Measurements from ENCODE around the gene EPS15. TPM values are rescaled to one million over a fixed set of nuclear protein-coding genes. Genes with fewer than 3 reads are reported as not detected.
"Not testable (repeated sequence)": the region's sequence is repeated elsewhere in the genome, so short reads cannot be mapped to it uniquely, and the experiment has no call there.

The EPS15 gene
- total and polyA plus RNA-seq, 2 donors: 28.9 to 35.3 TPM

DNA sequence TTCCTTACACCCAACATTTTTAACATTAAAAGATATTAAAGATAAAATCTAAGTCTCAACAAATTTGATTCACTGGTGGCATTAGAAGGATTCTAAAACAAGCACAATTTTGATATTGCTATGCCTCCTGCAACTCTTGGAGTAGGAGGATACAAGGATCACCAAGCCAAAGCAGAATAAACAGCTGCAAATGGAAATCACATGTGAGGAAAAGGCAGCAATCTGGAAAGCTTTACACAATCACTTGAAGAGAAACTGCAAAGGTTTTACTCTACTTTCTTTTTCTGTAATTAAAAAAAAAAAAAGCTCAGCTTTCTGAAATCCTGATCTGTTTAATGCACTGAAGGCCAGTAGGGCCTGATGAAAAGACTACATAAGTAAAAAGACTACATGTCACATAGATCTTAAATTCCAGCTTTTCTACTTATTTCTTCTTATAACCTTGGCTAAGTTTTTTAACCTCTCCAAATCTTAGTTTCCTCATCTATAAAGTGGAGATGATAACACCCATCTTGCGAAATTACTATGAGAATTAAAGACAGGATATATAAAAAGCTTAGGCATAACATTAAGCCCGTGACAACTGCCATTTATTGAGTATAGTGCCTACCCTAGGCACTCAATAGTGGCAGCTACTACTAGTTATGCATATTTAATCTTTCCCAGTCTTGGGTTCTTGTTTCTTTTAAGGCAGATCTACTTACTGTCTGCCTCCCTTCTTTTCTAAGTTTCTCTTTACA is 73.5 kb downstream of the EPS15 start:
- no peaks in the 10 kb centered on the region for H3K9me3 ChIP-seq (ENCODE audit: control insufficient read depth in 2 of 2, insufficient read depth in 1 of 2, low read length in 1 of 2)
- 96% methylated on average over 2 of the region's 2 CpGs for WGBS
- H3K36me3 ChIP-seq (ENCODE audit: control insufficient read depth in 2 of 2, insufficient read depth in 2 of 2, low read length in 1 of 2): peaks cover 8 to 23% of the 10 kb centered on the region in 2 donors
- no peak for DNase-seq (ENCODE audit: low read depth in 6 of 9, low spot score in 9 of 9)
- H3K4me3 ChIP-seq (ENCODE audit: low read length in 2 of 2): no peak overlapping the region
- H3K27me3 ChIP-seq (ENCODE audit: control insufficient read depth in 2 of 2, insufficient read depth in 1 of 2, low read length in 1 of 2): no peaks in the 10 kb centered on the region
- no peak overlapping the region for H3K27ac ChIP-seq (ENCODE audit: low read depth in 1 of 2, low read length in 1 of 2)
- H3K4me1 ChIP-seq (ENCODE audit: control insufficient read depth in 2 of 2, insufficient read depth in 2 of 2, low read length in 2 of 2): no peaks in the 10 kb centered on the region

DNA sequence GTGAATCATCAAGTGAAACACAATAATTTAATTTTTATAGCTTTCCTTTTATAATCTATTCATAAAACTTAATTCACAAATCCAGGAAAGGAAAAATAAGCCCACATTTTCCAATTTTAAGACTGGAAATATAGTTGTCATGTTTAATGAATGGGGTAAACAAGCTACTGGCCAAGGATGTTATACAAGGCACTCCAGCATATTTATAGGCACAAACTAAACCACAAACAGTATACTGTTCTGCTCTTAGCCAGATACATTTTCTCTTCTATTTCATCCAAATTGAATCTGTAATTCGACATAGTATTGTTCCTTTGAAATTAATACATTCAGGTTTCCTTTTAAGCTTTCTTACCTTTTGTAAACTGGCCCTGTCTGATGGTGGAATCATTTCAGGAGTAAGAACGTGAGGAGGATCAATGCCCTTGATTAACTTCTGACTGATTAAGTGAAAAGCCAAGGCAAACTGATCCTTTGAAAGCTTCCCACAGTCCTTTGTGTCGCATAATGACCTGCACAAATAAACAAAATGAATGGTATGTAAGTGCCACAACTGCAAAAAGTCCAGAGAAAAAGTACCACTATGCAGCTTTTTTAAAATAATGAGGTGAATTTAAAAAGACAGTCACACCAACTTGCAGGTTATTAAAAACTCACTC is 74.4 kb downstream of the EPS15 start:
- H3K9me3 ChIP-seq (ENCODE audit: control insufficient read depth in 2 of 2, insufficient read depth in 1 of 2, low read length in 1 of 2): no peaks in the 10 kb centered on the region
- H3K27ac ChIP-seq (ENCODE audit: low read depth in 1 of 2, low read length in 1 of 2): no peak overlapping the region
- WGBS: 95% methylated on average over 3 of the region's 3 CpGs
- no peaks in the 10 kb centered on the region for H3K27me3 ChIP-seq (ENCODE audit: control insufficient read depth in 2 of 2, insufficient read depth in 1 of 2, low read length in 1 of 2)
- H3K4me1 ChIP-seq (ENCODE audit: control insufficient read depth in 2 of 2, insufficient read depth in 2 of 2, low read length in 2 of 2): no peaks in the 10 kb centered on the region
- no peak for DNase-seq (ENCODE audit: low read depth in 6 of 9, low spot score in 9 of 9)
- no peak overlapping the region for H3K4me3 ChIP-seq (ENCODE audit: low read length in 2 of 2)
- H3K36me3 ChIP-seq (ENCODE audit: control insufficient read depth in 2 of 2, insufficient read depth in 2 of 2, low read length in 1 of 2): peaks cover under 1 to 27% of the 10 kb centered on the region in 2 donors

DNA sequence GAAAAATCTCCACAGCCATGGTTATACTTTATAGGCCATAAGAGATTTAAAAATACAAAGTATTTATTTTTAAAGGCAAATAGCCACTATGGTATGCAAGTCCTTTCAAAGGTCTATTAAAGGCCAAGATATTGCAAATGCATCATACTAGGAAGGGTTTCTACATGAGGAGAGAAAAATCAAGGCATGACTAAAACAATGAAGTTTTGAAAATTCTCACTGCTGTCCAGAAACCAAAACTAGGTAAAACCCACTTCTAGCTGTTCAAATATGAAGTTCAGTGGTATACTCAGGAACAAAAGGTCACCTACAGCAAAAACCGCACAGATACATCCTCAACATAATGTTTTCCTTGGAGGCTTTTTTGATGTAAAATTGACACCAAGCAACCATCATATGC is 75.0 kb downstream of the EPS15 start:
- Histone ChIP-seq H3K27me3 (ENCODE audit: control insufficient read depth in 2 of 2, insufficient read depth in 1 of 2, low read length in 1 of 2) (no peaks in the 10 kb centered on the region), H3K4me3 (ENCODE audit: low read length in 2 of 2) (no peak overlapping the region), H3K4me1 (ENCODE audit: control insufficient read depth in 2 of 2, insufficient read depth in 2 of 2, low read length in 2 of 2) (no peaks in the 10 kb centered on the region), H3K27ac (ENCODE audit: low read depth in 1 of 2, low read length in 1 of 2) (no peak overlapping the region), H3K9me3 (ENCODE audit: control insufficient read depth in 2 of 2, insufficient read depth in 1 of 2, low read length in 1 of 2) (no peaks in the 10 kb centered on the region), H3K36me3 (ENCODE audit: control insufficient read depth in 2 of 2, insufficient read depth in 2 of 2, low read length in 1 of 2) (peaks cover 0 to 29% of the 10 kb centered on the region in 2 donors)
- no peak for DNase-seq (ENCODE audit: low read depth in 6 of 9, low spot score in 9 of 9)
- WGBS: 100% methylated on average over 1 of the region's 1 CpG

DNA sequence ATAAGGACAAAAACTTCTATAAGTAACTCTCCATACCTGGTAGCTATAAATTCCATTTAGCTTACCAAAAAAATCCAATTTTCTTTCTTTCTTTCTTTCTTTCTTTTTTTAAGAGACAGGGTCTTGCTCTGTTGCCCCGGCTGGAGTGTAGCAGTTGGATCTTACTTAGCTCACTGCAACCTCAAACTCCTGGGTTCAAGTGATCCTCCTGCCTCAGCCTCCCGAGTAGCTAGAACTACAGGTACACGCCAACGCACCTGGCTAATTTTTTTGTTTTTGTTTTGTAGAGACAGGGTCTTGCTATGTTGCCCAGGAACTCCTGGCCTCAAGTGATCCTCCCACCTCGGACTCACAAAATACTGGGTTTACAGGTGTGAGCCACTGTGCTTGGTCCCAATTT is 75.5 kb downstream of the EPS15 start:
- no peaks in the 10 kb centered on the region for H3K4me1 ChIP-seq (ENCODE audit: control insufficient read depth in 2 of 2, insufficient read depth in 2 of 2, low read length in 2 of 2)
- H3K36me3 ChIP-seq (ENCODE audit: control insufficient read depth in 2 of 2, insufficient read depth in 2 of 2, low read length in 1 of 2): peaks cover 0 to 33% of the 10 kb centered on the region in 2 donors
- H3K9me3 ChIP-seq (ENCODE audit: control insufficient read depth in 2 of 2, insufficient read depth in 1 of 2, low read length in 1 of 2): no peaks in the 10 kb centered on the region
- WGBS: 98% methylated on average over 5 of the region's 5 CpGs
- H3K27ac ChIP-seq (ENCODE audit: low read depth in 1 of 2, low read length in 1 of 2): no peak overlapping the region
- H3K27me3 ChIP-seq (ENCODE audit: control insufficient read depth in 2 of 2, insufficient read depth in 1 of 2, low read length in 1 of 2): no peaks in the 10 kb centered on the region
- no peak for DNase-seq (ENCODE audit: low read depth in 6 of 9, low spot score in 9 of 9)
- no peak overlapping the region for H3K4me3 ChIP-seq (ENCODE audit: low read length in 2 of 2)

DNA sequence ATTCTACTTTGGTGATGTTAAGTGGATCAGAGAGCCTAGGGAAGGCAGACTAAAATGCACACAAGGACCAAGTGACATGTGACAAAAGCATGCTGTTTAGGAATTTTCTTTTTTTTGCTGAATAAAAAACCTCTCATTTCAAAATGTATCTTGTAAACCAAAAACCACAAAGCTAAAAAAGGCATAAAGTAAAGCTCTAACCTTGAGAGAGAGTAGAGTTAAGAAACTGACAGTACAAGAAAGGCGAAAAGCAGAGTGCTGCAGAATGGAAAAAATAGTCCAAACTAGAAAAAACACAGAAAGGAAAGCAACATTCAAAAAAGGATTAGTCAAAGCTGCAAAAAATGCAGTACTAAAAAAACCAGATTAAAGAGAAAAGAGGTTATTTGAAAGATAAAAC is 76.5 kb downstream of the EPS15 start:
- WGBS: 32% methylated on average over 1 of the region's 1 CpG
- peaks cover 0 to 29% of the 10 kb centered on the region in 2 donors for H3K36me3 ChIP-seq (ENCODE audit: control insufficient read depth in 2 of 2, insufficient read depth in 2 of 2, low read length in 1 of 2)
- no peaks in the 10 kb centered on the region for H3K27me3 ChIP-seq (ENCODE audit: control insufficient read depth in 2 of 2, insufficient read depth in 1 of 2, low read length in 1 of 2)
- H3K9me3 ChIP-seq (ENCODE audit: control insufficient read depth in 2 of 2, insufficient read depth in 1 of 2, low read length in 1 of 2): no peaks in the 10 kb centered on the region
- H3K4me1 ChIP-seq (ENCODE audit: control insufficient read depth in 2 of 2, insufficient read depth in 2 of 2, low read length in 2 of 2): no peaks in the 10 kb centered on the region
- peak in 1 of 9 donors; percentile 32 for DNase-seq (ENCODE audit: low read depth in 6 of 9, low spot score in 9 of 9)
- no peak overlapping the region for H3K27ac ChIP-seq (ENCODE audit: low read depth in 1 of 2, low read length in 1 of 2)
- H3K4me3 ChIP-seq (ENCODE audit: low read length in 2 of 2): no peak overlapping the region

DNA sequence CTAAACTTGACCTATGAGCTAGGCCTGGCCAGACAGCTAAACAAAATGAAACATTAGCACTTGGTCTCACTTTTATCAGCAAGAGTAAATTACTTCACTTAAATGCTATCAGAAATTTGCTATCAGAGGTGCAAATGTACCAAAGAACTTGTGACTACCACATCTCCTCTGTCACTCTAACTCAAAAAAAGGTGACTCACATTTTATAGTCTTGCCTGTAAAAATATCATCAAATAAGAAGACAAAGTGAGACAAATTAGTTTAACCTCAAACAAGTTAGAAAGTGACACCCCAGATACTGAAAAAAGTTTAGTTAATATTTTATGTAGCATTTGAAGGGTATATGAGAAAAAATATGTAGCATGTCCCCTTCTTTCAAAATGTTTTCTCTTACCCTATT is 76.9 kb downstream of the EPS15 start:
- H3K9me3 ChIP-seq (ENCODE audit: control insufficient read depth in 2 of 2, insufficient read depth in 1 of 2, low read length in 1 of 2): no peaks in the 10 kb centered on the region
- H3K4me3 ChIP-seq (ENCODE audit: low read length in 2 of 2): no peak overlapping the region
- H3K36me3 ChIP-seq (ENCODE audit: control insufficient read depth in 2 of 2, insufficient read depth in 2 of 2, low read length in 1 of 2): peaks cover 0 to 26% of the 10 kb centered on the region in 2 donors
- H3K4me1 ChIP-seq (ENCODE audit: control insufficient read depth in 2 of 2, insufficient read depth in 2 of 2, low read length in 2 of 2): no peaks in the 10 kb centered on the region
- no peak for DNase-seq (ENCODE audit: low read depth in 6 of 9, low spot score in 9 of 9)
- no peaks in the 10 kb centered on the region for H3K27me3 ChIP-seq (ENCODE audit: control insufficient read depth in 2 of 2, insufficient read depth in 1 of 2, low read length in 1 of 2)
- H3K27ac ChIP-seq (ENCODE audit: low read depth in 1 of 2, low read length in 1 of 2): no peak overlapping the region

DNA sequence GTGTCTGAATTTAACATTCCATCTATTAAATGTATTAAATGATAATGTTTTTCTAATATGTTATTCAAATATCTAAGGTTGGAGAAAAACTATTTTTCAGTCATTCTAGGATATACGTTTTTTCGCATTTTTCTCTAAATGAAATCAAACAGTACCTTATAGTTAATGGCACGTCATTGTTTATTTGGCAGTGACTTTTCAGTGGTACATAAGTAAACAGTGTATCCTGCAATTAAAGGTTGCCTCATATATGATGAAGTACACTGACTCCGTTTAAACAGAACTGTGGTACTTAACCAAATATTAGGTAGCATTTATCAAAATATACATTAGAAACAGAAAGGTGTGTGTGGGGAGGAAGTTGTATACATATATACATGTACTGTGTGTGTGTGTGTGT is 79.2 kb downstream of the EPS15 start:
- no peaks in the 10 kb centered on the region for H3K27me3 ChIP-seq (ENCODE audit: control insufficient read depth in 2 of 2, insufficient read depth in 1 of 2, low read length in 1 of 2)
- H3K4me3 ChIP-seq (ENCODE audit: low read length in 2 of 2): no peak overlapping the region
- H3K9me3 ChIP-seq (ENCODE audit: control insufficient read depth in 2 of 2, insufficient read depth in 1 of 2, low read length in 1 of 2): no peaks in the 10 kb centered on the region
- no peaks in the 10 kb centered on the region for H3K4me1 ChIP-seq (ENCODE audit: control insufficient read depth in 2 of 2, insufficient read depth in 2 of 2, low read length in 2 of 2)
- H3K27ac ChIP-seq (ENCODE audit: low read depth in 1 of 2, low read length in 1 of 2): no peak overlapping the region
- WGBS: 85% methylated on average over 4 of the region's 4 CpGs
- peaks cover 0 to 17% of the 10 kb centered on the region in 2 donors for H3K36me3 ChIP-seq (ENCODE audit: control insufficient read depth in 2 of 2, insufficient read depth in 2 of 2, low read length in 1 of 2)
- DNase-seq (ENCODE audit: low read depth in 6 of 9, low spot score in 9 of 9): no peak

DNA sequence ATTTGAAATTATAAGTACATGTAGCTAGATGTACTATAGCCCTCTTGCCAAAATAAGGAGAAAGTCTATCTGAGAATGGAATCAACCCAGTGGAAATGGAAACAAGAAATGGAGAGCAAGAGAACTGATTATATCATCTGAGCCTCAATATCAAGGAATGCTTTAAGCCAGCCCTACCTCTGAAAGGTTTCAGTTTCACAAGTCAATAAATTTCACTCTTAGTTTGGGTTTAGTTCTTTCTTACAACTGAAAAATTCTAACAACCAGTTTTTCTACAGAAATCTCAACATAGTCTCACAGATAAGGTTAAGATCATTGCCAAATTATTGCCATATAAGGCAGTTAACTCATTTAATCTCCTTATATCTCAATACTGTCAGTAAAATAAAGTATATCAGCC is 80.0 kb downstream of the EPS15 start:
- no peak overlapping the region for H3K4me3 ChIP-seq (ENCODE audit: low read length in 2 of 2)
- no peaks in the 10 kb centered on the region for H3K27me3 ChIP-seq (ENCODE audit: control insufficient read depth in 2 of 2, insufficient read depth in 1 of 2, low read length in 1 of 2)
- peaks cover 0 to 15% of the 10 kb centered on the region in 2 donors for H3K36me3 ChIP-seq (ENCODE audit: control insufficient read depth in 2 of 2, insufficient read depth in 2 of 2, low read length in 1 of 2)
- no peaks in the 10 kb centered on the region for H3K9me3 ChIP-seq (ENCODE audit: control insufficient read depth in 2 of 2, insufficient read depth in 1 of 2, low read length in 1 of 2)
- no peaks in the 10 kb centered on the region for H3K4me1 ChIP-seq (ENCODE audit: control insufficient read depth in 2 of 2, insufficient read depth in 2 of 2, low read length in 2 of 2)
- no peak for DNase-seq (ENCODE audit: low read depth in 6 of 9, low spot score in 9 of 9)
- H3K27ac ChIP-seq (ENCODE audit: low read depth in 1 of 2, low read length in 1 of 2): no peak overlapping the region

DNA sequence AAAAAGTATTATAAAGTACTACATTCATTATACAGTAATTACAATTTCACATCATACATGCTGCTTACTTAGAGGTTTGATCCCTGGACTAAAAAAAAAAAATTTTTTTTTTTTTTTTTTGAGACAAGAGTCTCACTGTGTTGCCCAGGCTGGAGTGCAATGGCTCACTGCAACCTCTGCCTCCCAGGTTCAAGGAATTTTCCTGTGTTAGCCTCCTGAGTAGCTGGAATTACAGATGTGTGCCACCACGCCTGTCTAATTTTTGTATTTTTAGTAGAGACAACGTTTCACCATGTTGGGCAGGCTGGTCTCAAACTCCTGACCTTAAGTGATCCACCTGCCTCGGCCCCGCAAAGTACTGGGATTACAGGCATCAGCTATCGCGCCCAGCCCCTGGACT is 81.7 kb downstream of the EPS15 start:
- DNase-seq (ENCODE audit: low read depth in 6 of 9, low spot score in 9 of 9); H3K4me3 ChIP-seq (ENCODE audit: low read length in 2 of 2); H3K27ac ChIP-seq (ENCODE audit: low read depth in 1 of 2, low read length in 1 of 2); H3K9me3 ChIP-seq (ENCODE audit: control insufficient read depth in 2 of 2, insufficient read depth in 1 of 2, low read length in 1 of 2); H3K4me1 ChIP-seq (ENCODE audit: control insufficient read depth in 2 of 2, insufficient read depth in 2 of 2, low read length in 2 of 2); H3K27me3 ChIP-seq (ENCODE audit: control insufficient read depth in 2 of 2, insufficient read depth in 1 of 2, low read length in 1 of 2): not testable (repeated sequence)
- WGBS: 98% methylated on average over 6 of the region's 6 CpGs
- peaks cover 0 to 18% of the 10 kb centered on the region in 2 donors for H3K36me3 ChIP-seq (ENCODE audit: control insufficient read depth in 2 of 2, insufficient read depth in 2 of 2, low read length in 1 of 2)

Data from thymus (tissue), 11 donors.